H1 (cell line): ENCODE results near the gene PRDM1. TPM values are rescaled to one million over a fixed set of nuclear protein-coding genes. Genes with fewer than 3 reads are reported as not detected.

ENCODE experiments used
- CBX5 ChIP-seq: fragments of 300-800, 300-1000 bp; sonication (generic); IDR thresholded peaks from 2 replicates; pipeline ENCODE4 v1.7.1; 2016; ENCODE audit warnings: antibody characterized with exemption, low read length, low read depth
- CTBP2 ChIP-seq: IDR thresholded peaks from 2 replicates; pipeline ENCODE4 v1.7.0; 2011; ENCODE audit warnings: borderline replicate concordance, mild to moderate bottlenecking, moderate library complexity, mixed read lengths, low read length; ENCODE audit not compliant: insufficient read depth, insufficient read length
- EP300 ChIP-seq, 2 experiments: IDR thresholded peaks; 1 replicate in 1 of 2; 2 replicates in 1 of 2; pipeline ENCODE4 v1.6.1; 2011 to 2012; ENCODE audit warnings: low read depth in 2 of 2, low read length in 2 of 2, mild to moderate bottlenecking in 2 of 2, borderline replicate concordance in 1 of 2, inconsistent platforms in 1 of 2, moderate library complexity in 1 of 2
- JUND ChIP-seq: IDR thresholded peaks from 2 replicates; pipeline ENCODE4 v1.6.1; 2011; ENCODE audit warnings: mild to moderate bottlenecking, improper control_type of control experiment, low read length
- RNF2 ChIP-seq: fragments of 200-900, 300-1000 bp; sonication (generic); IDR thresholded peaks from 2 replicates; pipeline ENCODE4 v1.7.1; 2016; ENCODE audit warnings: borderline replicate concordance, low read depth, mild to moderate bottlenecking, antibody characterized with exemption, low read length; ENCODE audit not compliant: poor library complexity, severe bottlenecking; ENCODE audit errors: missing control alignments
- SIN3A ChIP-seq, 2 experiments: IDR thresholded peaks in 1 of 2; conservative IDR thresholded peaks in 1 of 2; 2 replicates each; pipeline ENCODE4 v1.6.1; 2011 to 2012; ENCODE audit warnings: low read length in 2 of 2, improper control_type of control experiment in 1 of 2, low read depth in 1 of 2, mild to moderate bottlenecking in 1 of 2
- polyA plus RNA-seq, 7 experiments: library from polyadenylated mRNA; depleted of rRNA in 3 of 7; stranded (reverse) in 5 of 7; unstranded in 2 of 7; fragments of >200 nt in 5 of 7; fragments of 200-250 nt in 2 of 7; gene quantifications; 1 replicate in 5 of 7; 2 replicates in 1 of 7; 4 replicates in 1 of 7; pipeline versions ENCODE4 v1.2.1 to v1.2.3, GENCODE V29; 2011 to 2013; ENCODE audit warnings: missing spikeins in 2 of 7, mixed read lengths in 2 of 7
- total RNA-seq: library from RNA; stranded (reverse); fragmentation: NEBNext Ultra II Directional; extraction: Animal tissue kit (Norgen Biotek cat#: 25700); gene quantifications from 2 replicates; pipeline ENCODE4 v1.2.1, GENCODE V29; 2021

PRDM1 gene
- total and polyA plus RNA-seq, 2 of the 8 experiments (the other 6 are each of a cell fraction or from before 2014, with no cell fraction given) = 0.21 to 0.74 TPM

DNA sequence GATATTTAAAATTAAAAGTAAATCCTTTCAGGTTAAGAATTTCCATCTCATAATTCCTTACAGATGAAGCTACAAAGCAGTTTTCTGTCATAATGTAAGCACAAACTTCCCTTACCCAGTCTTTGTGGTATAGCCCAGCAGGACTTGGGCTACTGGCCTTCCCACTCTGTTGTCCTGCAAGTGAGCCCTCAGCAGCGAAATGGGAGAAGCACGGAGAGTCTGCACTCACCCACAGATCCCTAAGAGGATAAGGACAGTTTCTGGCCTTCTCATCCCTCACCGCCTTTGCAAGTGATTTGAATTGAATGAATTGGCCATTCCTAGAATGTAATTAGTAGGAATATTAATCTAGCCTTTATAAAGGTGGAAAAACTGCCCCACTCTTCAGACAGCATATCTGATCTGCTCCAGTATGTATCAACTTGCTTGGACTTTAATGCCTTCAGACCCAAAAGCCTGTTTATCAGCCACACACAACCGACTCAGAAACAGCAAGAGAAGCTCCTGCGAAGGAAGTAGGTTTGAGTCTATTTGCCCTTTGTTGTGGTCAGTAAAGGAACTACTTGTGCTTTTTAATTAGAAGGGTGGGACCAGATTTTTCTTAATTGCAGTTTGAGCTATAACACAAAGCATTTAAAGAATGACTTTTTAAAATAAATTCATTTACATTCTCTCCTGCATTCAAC lies 29.9 kb upstream of the PRDM1 start (continued):
- no peak for TF ChIP-seq CTBP2
- no peak for TF ChIP-seq RNF2
- no peak for TF ChIP-seq JUND
- no peak for TF ChIP-seq CBX5
- TF ChIP-seq EP300 (IDR thresholded peaks at IDR 0.05; ENCODE audit: borderline replicate concordance in 1 of 2, low read depth in 2 of 2, low read length in 2 of 2) = no peak
- TF ChIP-seq SIN3A (conservative IDR thresholded peaks at IDR 0.05 in 1 of 2, IDR thresholded peaks at IDR 0.05 in 1 of 2; ENCODE audit: low read depth in 1 of 2, low read length in 2 of 2) = no peak
